ENCODE results near the gene PTGS2. TPM values are rescaled to one million over a fixed set of nuclear protein-coding genes. Genes with fewer than 3 reads are reported as not detected.
"Not testable (repeated sequence)": the region's sequence is repeated elsewhere in the genome, so short reads cannot be mapped to it uniquely, and the experiment has no call there.

The PTGS2 gene
- total RNA-seq, 2 donors from 2014 or later = 1.9 to 4.8 TPM

- ATAC-seq (no peak), DNase-seq (no peak)
- intact Hi-C loops (cut with DNase I, micrococcal nuclease) = no loop called here
These were observed 7.6 kb downstream of the PTGS2 start for GRCh38 chr1:186672596-186672995.

- DNase-seq = no peak
- ATAC-seq = no peak
- intact Hi-C loops (cut with DNase I, micrococcal nuclease) = no loop called here
These were observed 8.1 kb downstream of the PTGS2 start for GRCh38 chr1:186672131-186672530.

GRCh38 chr1:186671136-186671825 lies 8.9 kb downstream of the PTGS2 start:
- intact Hi-C loops (cut with DNase I, micrococcal nuclease) = no loop called here
- no peak for ATAC-seq
- DNase-seq = no peak

GRCh38 chr1:186670297-186671135 lies 9.7 kb downstream of the PTGS2 start:
- intact Hi-C loops (cut with DNase I, micrococcal nuclease) = no loop called here
- ATAC-seq (no peak), DNase-seq (no peak)

- DNase-seq; intact Hi-C loops (cut with DNase I, micrococcal nuclease); ATAC-seq: not testable (repeated sequence)
These were observed 10.4 kb downstream of the PTGS2 start for GRCh38 chr1:186669784-186670183.

GRCh38 chr1:186664217-186664616 lies 16.0 kb downstream of the PTGS2 start:
- ATAC-seq; intact Hi-C loops (cut with DNase I, micrococcal nuclease): not testable (repeated sequence)

GRCh38 chr1:186662752-186663151 lies 17.5 kb downstream of the PTGS2 start:
- intact Hi-C loops (cut with DNase I, micrococcal nuclease) = no loop called here
- no peak for ATAC-seq
- no peak for DNase-seq

More at GRCh38 chr1:186664217-186664616, 16.0 kb downstream of the PTGS2 start:
- not testable (repeated sequence) for DNase-seq

- DNase-seq = no peak
- no peak for ATAC-seq
- intact Hi-C loops (cut with DNase I, micrococcal nuclease) = no loop called here
These were observed 20.3 kb downstream of the PTGS2 start for GRCh38 chr1:186659890-186660341.

- ATAC-seq (no peak), DNase-seq (no peak)
- intact Hi-C loops (cut with DNase I, micrococcal nuclease) = no loop called here
These were observed 21.2 kb downstream of the PTGS2 start for GRCh38 chr1:186658999-186659398.

- DNase-seq (no peak), ATAC-seq (no peak)
- intact Hi-C loops (cut with DNase I, micrococcal nuclease) = no loop called here
These were observed 22.7 kb downstream of the PTGS2 start for GRCh38 chr1:186657481-186657880.

- DNase-seq (no peak), ATAC-seq (no peak)
- intact Hi-C loops (cut with DNase I, micrococcal nuclease) = no loop called here
These were observed 24.3 kb downstream of the PTGS2 start for GRCh38 chr1:186655876-186656275.

- no peak for ATAC-seq
- intact Hi-C loops (cut with DNase I, micrococcal nuclease) = no loop called here
These were observed 25.5 kb downstream of the PTGS2 start for GRCh38 chr1:186654741-186655140.

GRCh38 chr1:186653312-186653711 lies 26.9 kb downstream of the PTGS2 start:
- no peak for ATAC-seq
- no peak for DNase-seq
- intact Hi-C loops (cut with DNase I, micrococcal nuclease) = no loop called here

More at GRCh38 chr1:186654741-186655140, 25.5 kb downstream of the PTGS2 start:
- no peak for DNase-seq

- intact Hi-C loops (cut with DNase I, micrococcal nuclease) = no loop called here
- ATAC-seq (no peak), DNase-seq (no peak)
These were observed 31.6 kb downstream of the PTGS2 start for GRCh38 chr1:186648613-186649012.

GRCh38 chr1:186647985-186648384 lies 32.2 kb downstream of the PTGS2 start:
- DNase-seq; intact Hi-C loops (cut with DNase I, micrococcal nuclease); ATAC-seq: not testable (repeated sequence)

GRCh38 chr1:186643614-186644013 lies 36.6 kb downstream of the PTGS2 start:
- no peak for ATAC-seq
- no peak for DNase-seq
- intact Hi-C loops (cut with DNase I, micrococcal nuclease) = no loop called here

GRCh38 chr1:186637567-186637966 lies 42.7 kb downstream of the PTGS2 start:
- ATAC-seq; DNase-seq; intact Hi-C loops (cut with DNase I, micrococcal nuclease): not testable (repeated sequence)

- DNase-seq (no peak), ATAC-seq (no peak)
- intact Hi-C loops (cut with DNase I, micrococcal nuclease) = no loop called here
These were observed 43.4 kb downstream of the PTGS2 start for GRCh38 chr1:186636786-186637185.

- intact Hi-C loops (cut with DNase I, micrococcal nuclease) = no loop called here
- DNase-seq (no peak), ATAC-seq (no peak)
These were observed 45.7 kb downstream of the PTGS2 start for GRCh38 chr1:186634511-186634910.

- intact Hi-C loops (cut with DNase I, micrococcal nuclease) = no loop called here
- ATAC-seq = no peak
- DNase-seq = no peak
These were observed 47.1 kb downstream of the PTGS2 start for GRCh38 chr1:186633116-186633515.

Measured in left colon (tissue), 2 donors.